GM18499 (cell line): ENCODE data around the gene KNDC1.

Experiments
- ATAC-seq: cut with Tn5 transposase; IDR thresholded peaks from one replicate; pipeline ENCODE4 v1.9.1; 2021; ENCODE audit warnings: moderate number of reproducible peaks; ENCODE audit not compliant: insufficient read depth, unreplicated experiment

The KNDC1 gene

GRCh38 chr10:133160826-133161471, 930 bp downstream of the KNDC1 start:
- ATAC-seq = no peak

DNA sequence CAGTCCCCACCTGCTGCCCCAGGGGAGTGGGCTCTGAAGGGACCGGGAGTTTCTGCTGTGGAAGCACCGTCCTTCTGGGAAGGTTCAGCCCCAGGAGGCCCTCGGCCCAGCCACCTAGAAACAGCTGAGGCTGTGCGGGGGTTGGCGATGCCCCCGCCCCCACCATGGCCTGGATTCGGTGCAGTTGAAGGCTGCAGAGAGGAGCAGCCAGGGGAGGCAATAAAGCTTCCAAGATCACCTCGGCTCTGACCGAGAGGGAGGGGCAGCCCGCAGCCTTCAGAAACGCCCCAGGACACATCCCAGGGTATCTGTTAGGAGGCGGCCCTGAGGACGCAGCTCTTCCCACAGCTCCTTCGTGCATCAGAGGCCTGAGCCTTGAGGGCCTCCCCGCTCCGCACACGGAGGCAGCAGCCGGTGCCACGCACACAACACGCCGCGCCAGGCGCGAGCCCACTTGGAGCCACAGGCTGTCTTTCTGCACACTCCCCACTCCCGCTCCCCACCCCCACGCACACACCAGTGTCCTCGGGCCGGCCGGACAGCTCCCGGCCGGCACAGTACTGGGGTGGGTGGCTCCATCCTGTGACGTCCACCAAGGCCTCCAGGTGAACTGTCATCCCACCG, 1.6 kb downstream of the KNDC1 start:
- ATAC-seq = no peak

- no peak for ATAC-seq
Measured at GRCh38 chr10:133162178-133162909, 2.3 kb downstream of the KNDC1 start.

- ATAC-seq = no peak
Measured at GRCh38 chr10:133162910-133163856, 3.2 kb downstream of the KNDC1 start.

DNA sequence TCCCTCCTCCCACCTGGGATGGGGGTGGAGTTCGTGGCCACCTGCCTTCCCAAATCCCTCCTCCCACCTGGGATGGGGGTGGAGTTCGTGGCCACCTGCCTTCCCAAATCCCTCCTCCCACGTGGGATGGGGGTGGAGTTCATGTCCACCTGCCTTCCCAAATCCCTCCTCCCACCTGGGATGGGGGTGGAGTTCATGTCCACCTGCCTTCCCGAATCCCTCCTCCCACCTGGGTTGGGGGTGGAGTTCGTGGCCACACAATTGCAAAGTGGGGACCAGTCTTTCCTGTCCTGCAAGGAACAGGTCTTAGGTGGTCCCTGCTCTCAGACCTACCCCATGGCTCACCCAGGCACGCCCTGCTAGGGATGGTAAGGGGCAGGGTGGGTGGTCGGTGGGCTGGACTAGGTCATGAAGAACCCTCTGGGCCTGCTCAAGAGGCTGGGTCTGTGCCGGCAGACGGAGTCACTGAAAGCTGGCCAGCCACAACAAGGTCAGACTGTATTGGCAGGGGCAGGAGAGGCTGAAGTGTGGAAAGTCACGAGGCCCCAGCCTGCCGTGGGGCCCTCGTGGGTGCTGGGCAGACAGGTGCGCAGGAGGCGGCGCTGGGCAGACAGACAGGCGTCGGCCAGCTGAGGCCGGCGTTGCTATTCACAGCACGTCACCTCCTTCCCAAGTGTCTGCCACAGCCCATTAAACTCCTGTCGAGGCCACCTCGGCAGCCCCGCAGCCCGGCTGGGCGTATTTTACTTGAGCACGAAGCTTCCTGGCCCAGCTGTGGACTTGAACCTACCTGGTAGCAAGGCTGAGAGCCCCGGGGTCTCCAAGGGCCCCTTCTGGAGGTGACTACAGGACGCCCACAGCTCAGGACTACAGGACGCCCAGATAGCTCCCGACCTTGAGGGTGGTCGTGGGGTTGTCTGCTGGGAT, 4.1 kb downstream of the KNDC1 start:
- no peak for ATAC-seq

DNA sequence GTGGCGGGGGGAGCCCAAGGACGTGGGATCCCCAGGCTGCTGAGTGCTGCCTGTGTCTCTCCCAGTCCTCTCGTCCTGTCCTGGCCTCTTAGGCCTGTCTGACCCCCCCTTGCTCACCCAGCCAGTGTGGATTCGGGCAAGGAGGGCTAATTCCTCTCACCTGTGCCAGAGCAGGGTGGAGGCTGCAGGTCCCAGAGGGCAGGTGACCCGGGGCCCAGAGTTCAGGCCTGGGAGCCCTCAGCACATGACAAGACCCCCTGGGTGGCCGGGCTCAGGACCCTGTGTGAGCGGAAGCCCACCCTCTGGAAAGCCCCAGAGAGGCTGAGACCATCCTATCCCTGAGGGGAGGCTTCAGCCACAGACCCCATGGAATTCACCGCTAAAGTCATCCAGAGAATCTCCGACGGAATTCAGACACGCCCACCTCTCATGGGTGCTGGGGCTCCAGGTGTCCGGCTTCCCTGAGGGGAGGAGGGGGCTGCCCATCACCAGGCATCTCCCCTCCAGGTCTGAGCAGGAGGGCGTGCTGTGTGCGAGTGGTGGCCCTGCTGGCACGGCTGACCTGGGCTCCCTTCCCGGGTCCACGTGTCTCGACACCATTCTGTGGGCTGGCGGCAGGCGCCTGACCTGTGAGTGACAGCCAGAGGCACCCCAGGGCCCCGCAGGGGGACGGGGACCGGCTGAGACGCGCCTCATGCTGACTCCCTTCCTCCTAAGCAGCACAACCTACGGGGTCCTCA, 5.0 kb downstream of the KNDC1 start:
- ATAC-seq = no peak

GRCh38 chr10:133165556-133166503, 5.8 kb downstream of the KNDC1 start:
- ATAC-seq = no peak

GRCh38 chr10:133166504-133166827, 6.4 kb downstream of the KNDC1 start:
- ATAC-seq = no peak

DNA sequence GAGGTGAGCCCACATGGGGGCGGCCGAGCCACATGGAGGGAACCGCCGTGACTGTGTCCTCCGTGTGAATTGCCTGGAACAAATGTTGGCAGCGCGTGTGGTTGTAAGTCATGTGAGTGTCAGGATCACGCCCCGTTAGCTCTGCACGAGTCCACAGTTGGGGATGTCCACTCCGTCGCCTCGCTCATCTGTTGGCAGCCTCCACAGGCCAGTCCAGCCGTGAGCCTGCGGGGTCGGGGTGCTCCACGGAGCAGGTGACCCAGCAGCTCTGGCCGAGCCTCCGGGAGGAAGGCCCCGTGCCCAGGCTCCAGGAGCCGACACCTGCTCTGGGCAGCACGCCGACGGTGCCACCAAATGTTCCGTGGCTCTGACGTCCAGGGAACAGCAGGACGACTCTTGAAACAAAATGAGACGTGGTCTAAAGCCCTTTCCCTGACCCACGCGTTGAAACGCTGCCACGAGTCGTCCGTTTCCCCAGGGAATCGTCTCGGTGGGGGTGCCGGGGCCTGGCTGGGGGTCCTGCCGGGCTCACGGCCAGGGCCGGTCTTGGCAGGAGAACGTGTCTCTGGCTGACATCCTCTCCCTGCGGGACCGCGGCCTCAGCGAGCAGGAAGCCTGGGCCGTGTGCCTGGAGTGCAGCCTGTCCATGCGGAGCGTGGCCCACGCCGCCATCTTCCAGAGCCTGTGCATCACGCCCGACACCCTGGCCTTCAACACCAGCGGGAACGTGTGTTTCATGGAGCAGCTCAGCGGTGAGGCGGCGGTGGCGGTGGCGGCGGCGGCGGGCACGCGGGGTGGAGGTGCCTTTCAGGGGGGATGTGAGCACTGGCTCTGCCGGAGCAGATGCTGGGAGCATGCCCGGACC, 7.0 kb downstream of the KNDC1 start:
- no peak for ATAC-seq

DNA sequence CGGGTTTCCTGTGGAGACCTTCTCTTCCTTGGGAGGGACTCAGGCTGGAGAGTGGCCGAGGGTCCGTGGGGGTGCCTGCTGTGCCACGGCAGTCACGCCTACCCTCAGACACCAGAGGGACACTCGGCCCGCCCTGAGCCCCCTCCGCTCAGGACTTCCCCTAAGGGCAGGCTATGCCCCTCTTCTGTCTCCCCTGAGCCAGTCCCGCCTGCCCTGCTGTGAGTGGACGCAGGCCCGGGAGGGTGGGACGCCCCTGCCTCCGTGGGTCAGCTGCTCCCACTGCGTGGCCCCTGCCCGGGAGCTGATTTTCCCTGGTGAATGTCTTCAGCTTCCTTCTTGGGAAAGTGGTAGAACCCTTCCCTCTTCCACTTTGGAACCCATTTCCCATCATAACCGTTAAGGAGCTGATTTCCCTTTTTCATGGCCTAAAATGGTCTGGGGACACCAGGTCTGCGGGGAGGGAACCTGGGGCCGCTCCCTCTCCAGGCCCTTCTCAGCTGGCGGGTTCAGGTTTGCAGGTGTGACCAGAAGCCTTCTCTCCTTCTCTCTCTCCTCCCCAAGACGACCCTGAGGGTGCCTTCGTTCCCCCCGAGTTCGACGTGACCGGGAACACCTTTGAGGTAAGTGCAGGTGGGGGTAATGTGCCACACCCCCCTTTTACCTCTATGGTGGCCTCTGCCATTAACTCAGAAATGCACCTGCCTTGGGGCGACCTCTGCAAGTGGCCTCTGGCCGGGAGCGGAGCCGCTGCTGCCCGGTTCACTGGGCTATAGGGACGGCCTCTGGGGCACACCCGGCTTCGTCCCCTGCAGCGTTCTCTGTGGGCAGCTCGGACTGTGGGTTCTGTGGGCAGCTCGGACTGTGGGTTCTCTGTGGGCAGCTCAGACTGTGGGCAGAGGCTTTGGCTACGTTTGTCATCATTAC, 7.9 kb downstream of the KNDC1 start:
- no peak for ATAC-seq

GRCh38 chr10:133168617-133169031, 8.6 kb downstream of the KNDC1 start:
- ATAC-seq = no peak

- no peak for ATAC-seq
Measured at GRCh38 chr10:133169173-133169947, 9.3 kb downstream of the KNDC1 start.

DNA sequence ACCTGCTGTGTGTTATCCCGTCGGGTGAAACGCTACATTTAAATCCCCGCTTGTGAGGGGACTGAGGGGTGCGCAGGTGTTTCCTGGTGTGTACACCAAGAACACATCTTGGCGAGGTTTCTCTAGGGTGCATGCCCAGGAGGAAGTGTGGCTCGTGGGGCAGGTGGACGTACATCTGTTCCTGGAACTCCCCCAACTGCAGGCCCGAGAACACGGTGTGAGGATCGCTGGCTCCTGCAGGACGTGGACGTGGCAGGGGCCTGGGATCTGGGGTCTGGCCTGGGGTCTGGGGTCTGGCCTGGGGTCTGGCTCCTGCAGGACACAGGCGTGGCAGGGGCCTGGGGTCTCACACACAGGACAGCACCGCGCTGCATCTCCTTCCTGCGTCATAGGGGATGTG, 10.1 kb downstream of the KNDC1 start:
- ATAC-seq = no peak

DNA sequence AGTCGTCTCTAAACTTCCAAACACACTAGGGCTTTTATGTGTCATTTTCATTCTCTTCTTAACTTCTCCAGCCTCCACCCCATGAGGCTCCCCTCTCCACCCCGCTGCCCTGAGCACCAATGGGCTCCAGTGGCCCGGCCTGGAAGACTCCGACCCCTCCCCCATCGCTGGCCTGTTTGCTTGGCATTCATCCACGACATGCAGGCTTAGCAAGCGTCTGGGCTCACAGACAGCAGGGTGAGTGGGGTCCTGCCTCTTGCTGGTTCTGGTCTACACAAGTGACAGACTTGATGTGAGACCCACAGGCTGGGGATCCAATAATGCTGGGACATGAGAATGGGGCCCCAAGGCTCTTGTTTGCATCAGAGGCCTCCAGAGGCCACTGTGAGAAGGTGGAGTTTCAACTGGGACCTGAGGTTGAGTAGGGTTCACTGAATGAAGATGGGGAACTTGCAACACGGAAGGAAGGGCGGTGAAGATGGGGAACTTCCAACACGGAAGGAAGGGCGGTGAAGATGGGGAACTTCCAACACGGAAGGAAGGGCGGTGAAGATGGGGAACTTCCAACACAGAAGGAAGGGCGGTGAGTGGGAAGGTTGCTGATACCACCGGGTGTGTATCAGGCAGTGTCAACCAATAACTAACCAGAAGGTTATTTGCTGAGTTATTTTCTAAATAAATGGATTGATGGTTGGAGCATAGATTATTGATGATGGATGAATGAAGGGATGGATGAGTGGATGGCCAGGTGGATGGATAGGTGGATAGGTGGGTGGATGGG, 14.0 kb downstream of the KNDC1 start:
- ATAC-seq = no peak
